NCI-H2171 (cell line): ENCODE results near the gene BRD7.

Source experiments
- DNase-seq: peaks from one replicate; lab custom pipeline; 2025; lab: John Stamatoyannopoulos, UW

Gene BRD7

DNA sequence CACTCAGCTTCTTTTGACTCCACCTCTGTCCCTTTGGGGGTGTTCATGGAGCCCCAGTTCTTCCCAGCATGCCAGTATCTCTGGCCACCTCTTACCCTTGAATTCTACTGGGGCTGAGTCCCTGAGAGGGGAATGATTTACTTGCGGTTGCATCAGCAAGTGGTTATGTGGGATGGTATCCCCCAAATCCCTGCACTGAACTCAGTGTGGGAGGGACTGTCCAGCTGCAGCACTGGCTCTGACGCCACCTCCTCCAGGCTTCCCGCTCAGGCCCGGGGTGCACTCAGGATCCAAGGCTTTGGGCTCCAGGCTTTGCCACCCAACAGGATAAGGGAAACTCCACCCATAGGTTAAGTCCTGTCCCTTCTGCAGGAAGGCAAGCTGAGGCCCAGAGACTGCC lies 21.1 kb upstream of the BRD7 start:
- no peak for DNase-seq

GRCh38 chr16:50388496-50388895 lies 19.7 kb upstream of the BRD7 start:
- no peak for DNase-seq

DNA sequence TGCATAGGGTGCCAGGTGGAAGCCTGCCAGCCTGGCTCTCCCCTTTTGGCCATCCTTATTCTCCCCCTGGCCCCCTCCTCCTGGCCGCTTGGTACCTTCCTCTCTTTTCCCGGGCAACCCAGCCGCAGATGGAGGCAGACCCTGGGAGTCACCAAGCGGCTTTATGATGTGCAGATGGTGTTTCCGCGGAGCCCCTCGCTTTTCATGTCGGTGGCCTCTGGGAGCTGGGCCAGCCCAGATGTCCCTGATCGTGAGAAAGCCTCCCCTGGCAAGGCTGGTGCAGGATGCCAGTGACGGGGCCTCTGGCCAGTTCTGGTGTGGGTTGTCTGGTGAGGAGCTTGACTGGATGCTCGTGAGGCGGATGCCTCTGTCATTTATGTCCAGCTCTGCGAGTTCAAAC lies 18.0 kb upstream of the BRD7 start:
- DNase-seq, result peak; percentile 90

DNA sequence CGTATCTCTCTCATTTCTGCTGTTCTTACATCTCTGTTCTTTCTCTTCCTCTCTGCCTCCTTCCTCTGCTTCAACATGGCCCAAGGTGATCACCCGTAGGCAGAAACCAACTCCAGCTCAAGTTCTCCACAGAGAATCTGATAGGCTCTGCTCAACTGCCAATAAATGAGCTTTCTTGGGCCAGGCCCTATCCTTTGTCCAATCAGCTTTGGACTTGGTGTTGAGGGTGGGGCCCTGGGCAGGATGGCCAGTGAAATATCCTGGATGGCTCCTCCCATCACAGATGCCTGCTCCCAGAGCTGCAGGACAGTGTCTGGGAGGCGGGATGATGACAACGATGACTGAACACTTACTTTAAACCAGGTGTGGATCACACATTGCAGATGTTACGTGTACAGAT lies 17.4 kb upstream of the BRD7 start:
- no peak for DNase-seq

DNA sequence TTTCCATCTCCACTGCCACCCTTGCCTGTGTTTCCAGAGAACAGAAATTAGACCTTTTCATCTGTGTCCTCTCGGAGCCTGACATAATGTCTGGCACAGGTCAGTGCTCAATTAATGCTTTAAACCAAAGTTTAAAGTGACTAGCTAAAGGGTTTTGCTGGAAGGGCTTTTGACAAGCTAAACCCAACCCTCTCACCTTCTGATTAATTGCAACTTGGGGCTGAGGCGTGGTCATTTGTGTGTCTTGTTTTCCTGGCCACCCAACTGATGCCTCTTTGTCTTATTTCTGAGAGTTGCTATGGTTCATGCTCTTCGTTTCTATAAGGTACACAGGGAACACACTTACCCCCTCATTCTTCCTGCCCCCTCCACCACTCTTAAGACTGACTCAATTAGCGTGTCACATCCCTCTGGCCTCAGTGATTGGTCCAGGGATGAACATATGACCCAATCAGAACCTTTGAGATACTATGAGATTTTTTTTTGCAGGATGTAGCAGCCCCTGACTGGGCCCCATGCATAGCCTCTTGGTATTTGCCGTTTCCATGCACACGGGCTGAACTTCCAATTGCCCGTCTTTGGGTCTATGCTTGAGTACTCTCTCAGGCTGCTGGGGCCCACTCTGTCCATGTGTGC lies 15.8 kb upstream of the BRD7 start:
- no peak for DNase-seq

- DNase-seq, result no peak
Measured at GRCh38 chr16:50381679-50382440, 13.1 kb upstream of the BRD7 start.

DNA sequence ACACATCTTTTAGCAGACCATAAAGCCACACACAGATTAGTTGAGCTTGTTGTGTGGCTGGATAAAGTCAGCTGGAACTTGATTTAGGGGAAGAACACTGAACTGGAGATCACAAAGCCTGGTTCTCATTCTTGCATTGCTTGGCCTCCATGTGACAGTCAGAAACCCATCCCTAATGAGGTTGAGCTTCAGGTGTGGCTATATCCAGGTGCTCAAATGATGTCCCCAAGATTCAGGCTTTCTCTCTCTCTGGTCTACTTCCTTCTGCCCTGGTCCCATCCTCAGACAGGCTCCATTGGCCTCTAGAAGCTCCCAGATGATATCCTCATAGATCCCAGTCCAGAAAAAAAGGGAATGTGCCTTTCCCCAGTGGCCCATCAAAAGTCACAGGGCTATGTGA lies 9.6 kb upstream of the BRD7 start:
- no peak for DNase-seq

- no peak for DNase-seq
Measured at GRCh38 chr16:50377001-50377400, 8.2 kb upstream of the BRD7 start.

GRCh38 chr16:50373780-50374179 lies 5.0 kb upstream of the BRD7 start:
- DNase-seq, result no peak

- DNase-seq, result no peak
Measured at GRCh38 chr16:50373345-50373701, 4.5 kb upstream of the BRD7 start.

DNA sequence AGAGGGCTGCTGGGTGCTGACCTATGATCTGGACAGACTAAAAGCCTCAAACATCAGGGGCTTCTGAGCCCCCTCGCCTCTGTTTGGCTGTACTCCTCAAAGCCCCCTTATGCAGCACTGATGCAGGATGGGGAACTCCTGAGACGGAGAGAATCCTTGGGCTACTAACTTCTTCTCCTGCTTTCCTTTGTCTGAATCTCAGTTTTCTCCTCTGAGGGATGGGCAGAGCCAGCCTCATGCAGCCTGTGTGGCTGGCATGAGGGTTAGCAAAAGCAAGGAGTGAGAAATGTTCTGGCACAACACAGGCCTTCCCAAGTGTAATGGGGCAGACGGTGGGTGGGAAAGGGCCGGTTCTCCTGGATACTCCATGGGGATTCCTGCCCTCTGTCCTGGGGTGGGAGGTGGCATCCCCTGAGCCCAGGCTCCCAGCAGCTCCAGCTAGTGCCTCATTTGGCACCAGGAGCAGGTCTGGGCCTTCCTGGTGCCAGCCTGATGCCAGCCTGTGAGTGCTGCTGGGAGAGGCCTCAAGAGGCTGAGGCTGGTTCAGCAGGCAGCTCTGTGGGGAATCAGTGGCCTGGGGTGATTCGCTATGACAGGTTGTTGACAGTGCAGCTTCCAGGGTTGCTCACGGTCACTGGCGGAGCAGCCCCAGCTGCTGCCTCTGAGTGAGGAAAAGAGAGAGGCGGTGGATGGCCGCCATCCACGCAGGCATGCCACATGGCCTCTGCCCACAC lies 4.0 kb upstream of the BRD7 start:
- DNase-seq, result no peak

GRCh38 chr16:50371936-50372595 lies 3.3 kb upstream of the BRD7 start:
- DNase-seq, result no peak

DNA sequence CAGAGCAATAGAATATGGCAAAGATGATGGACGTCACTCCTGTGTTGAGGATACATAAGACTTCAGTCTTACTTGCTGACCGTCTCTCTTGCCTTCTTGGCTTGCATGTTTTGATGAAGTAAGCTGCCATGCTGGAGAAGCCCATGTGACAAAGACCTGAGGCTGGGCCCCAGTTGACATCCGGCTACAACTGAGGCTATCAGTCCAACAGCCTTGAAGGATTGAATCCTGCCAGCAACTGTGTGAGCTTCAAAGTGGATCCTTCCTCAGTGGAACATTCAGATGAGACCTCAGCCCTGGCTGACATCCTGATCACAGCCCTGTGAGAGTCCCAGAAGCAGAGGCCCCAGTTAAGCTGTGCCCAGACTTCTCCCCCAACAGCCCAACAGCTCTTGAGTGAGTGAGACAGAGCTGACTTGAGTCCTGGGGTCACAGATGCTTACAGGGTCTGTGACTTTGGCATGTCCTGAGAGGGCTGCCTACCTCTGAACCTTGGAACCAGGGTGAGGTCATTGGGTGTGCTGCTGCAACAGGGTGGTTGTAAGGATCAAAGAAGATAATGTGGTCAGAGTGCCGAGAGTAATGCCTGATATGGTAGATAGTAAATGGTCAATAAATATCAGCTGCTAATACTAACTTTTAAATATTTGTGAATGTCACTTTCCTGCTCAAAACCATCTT lies 2.4 kb upstream of the BRD7 start:
- DNase-seq, result no peak

DNA sequence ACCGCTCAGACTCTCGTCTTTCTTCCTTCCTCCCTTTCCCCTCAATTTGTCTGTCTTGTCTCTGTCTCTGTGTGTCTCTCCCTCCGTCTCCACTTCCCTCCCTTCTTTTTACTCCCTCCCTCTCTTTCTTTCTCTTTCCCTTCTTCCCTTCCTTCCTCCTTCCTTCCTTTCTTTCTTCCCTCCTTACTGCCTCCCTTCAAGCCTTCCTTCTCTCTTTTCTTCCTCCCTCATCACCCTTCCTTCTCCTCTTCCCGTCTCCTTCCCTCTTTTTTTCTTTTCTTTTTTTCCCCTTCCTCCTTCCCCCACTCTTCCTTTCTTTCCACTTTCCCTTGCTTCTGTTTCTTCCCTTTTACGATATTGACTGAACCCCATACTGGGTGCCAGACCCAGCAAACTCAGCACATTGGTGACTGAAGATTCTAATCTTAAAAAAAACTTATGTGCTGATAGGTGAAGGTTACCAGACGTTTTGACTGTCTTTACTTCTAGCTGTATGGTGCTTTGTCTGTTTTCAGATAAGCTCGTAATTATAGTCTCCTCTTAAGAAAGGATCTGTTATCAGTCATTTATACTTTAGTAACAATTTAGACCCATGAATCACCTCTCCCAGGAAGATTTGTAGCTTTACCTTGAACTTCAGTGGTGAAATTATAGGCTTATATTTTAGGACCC lies 481 bp upstream of the BRD7 start:
- no peak for DNase-seq

GRCh38 chr16:50367777-50368409 lies 895 bp downstream of the BRD7 start:
- no peak for DNase-seq

DNA sequence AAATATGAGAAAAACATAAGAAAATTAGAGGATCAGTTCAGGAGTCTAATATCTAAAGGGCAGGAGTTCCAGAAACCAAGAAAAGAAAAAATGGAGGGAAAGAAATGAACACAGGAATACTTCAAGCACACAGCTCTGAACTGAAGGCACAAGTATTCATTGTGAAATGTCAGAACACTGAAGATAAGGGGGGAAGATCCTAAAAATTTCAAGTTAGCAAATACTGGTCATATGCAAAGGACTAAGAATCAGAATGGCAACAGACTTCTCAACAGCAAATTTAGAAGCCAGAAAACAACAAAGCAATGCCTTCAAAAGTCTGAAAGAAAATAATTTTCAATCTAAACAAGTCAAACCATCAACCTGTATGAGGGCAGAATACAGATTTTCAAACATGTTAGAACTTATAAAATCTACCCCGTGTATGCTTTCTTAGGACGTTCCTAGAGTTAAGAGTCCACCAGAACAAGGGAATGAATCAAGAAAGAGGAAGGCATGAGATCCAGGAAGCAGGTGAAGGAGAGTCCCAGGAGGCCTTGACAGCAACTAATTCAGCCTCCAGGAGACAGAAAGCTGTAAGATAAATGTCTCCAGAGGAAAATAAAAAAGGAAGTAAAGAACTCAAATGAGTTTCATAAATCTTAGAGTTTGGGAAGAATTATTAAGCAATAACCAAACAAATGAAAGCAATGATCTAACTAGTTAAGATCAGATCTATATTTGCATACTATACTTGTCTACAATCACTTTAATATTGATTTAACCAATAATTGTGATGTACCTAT lies 2.8 kb downstream of the BRD7 start:
- DNase-seq, result no peak

DNA sequence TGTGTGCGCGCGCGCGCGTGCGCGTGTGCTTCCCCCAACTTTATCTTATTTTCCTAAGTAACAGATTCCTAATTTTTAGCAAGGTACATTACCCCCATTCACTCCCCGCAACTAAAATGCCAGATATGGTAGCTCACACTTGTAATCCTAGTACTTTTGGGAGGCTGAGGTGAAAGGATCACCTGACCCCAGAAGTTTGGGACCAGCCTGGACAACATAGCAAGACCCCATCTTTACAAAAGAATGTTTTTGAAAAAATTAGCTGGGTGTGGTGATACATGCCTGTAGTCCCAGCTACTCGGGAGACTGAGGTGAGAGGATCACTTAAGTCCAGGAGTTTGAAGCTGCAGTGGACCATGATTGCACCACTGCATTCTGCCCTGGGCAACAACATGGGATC lies 5.1 kb downstream of the BRD7 start:
- no peak for DNase-seq

DNA sequence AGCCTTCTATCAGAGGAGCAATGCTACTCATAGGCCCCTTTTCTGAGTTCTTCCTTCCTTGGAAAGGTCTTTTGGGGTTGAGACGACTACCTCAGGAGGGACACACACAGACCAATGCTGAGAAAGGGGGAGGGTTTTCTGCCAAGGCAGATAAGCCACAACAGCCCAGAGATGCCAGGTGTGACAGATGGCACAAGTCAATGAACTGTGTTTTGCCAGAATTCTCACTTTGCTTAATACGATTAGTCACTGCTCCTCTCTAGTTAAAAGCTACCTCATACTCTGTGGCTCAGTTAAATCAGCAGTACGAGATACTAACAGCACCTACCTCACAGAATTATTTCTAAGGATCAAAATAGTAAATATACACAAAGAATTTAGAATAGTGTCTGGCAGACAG lies 8.0 kb downstream of the BRD7 start:
- DNase-seq, result peak; percentile 40

DNA sequence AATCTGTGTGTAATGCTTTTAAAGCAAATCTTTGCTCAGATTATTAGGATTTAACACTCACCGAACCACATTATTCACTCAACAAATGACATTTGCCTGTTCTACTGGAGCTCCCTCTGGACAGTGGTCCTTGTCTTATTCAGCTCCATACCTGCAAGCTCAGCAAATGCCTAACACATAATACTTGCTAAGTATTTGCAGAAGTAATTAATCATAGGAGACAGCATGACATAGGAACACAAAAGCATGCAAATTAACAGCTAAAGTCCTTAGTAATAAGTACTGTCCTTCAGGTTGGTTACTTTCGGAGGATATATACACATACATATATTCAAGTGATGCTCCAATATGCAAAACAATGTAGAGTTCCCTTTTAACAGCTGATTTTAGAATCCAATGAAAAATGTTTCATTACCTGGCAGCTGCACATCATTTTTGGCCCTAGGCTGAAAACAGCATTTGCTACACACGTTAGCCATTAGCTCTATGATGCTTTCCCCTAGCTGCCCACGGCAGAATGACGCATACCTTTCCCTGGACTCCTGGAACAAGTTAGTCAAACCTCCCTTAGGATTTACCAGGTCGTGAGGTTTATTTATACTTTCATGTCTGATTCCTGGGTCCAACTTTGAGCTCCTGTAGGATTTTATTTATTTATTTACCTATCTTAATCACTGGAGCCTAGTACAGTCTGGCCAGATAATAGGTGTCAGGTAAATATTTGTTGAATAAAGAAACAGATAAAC lies 8.6 kb downstream of the BRD7 start:
- no peak for DNase-seq

DNA sequence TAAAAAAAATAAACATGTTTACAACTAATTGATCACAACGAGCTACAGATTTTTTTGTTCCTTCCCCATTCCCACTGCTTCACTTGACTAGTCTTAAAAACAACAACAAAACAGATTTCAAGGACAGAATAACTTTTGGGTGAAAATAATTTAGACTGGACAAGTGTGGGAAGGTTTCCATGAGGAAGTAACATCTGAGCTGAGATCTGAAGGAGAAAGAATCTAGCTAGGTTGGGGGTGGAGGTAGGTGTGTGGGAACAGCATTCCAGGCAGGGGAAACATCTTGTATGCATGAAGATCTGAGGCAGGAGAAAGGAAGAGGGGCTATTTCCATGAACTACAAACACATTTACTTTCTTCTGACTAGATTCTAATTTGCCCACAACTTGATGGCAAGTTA lies 9.2 kb downstream of the BRD7 start:
- no peak for DNase-seq
